HepG2 (cell line): ENCODE measurements around the gene PPP4R2. TPM values are rescaled to one million over a fixed set of nuclear protein-coding genes. Genes with fewer than 3 reads are reported as not detected.
A peak's percentile ranks its signal among the peaks of the same experiment; 100 is the strongest.

Experiments
- CBX5 ChIP-seq: sonication (generic); formaldehyde crosslinking; IDR thresholded peaks from 2 replicates; pipeline ENCODE4 v1.4.0; 2020; ENCODE audit warnings: missing genetic modification reagents, borderline replicate concordance
- CEBPZ ChIP-seq: IDR thresholded peaks from 2 replicates; pipeline ENCODE4 v1.6.1; 2012; ENCODE audit warnings: low read length, improper control_type of control experiment
- FOXA1 ChIP-seq, 2 experiments: fragments of 450-650 bp in 1 of 2; sonication (generic) in 1 of 2; formaldehyde crosslinking in 1 of 2; IDR thresholded peaks; 2 replicates each; pipeline versions ENCODE4 v1.4.0 to v1.6.1; 2016 to 2020; ENCODE audit warnings: missing genetic modification reagents in 1 of 2
- ISL2 ChIP-seq: sonication (generic); formaldehyde crosslinking; IDR thresholded peaks from 2 replicates; pipeline ENCODE4 v1.5.0; 2020; ENCODE audit warnings: missing genetic modification reagents
- KLF12 ChIP-seq: sonication (generic); formaldehyde crosslinking; IDR thresholded peaks from 2 replicates; pipeline ENCODE4 v1.4.0; 2020; ENCODE audit warnings: missing genetic modification reagents, borderline replicate concordance
- NR2C2 ChIP-seq: sonication (generic); formaldehyde crosslinking; IDR thresholded peaks from 2 replicates; pipeline ENCODE4 v1.4.0; 2020; ENCODE audit warnings: missing genetic modification reagents, mild to moderate bottlenecking, moderate library complexity, borderline replicate concordance
- PITX1 ChIP-seq: sonication (generic); formaldehyde crosslinking; IDR thresholded peaks from 2 replicates; pipeline ENCODE4 v1.5.1; 2020; ENCODE audit warnings: mild to moderate bottlenecking, missing genetic modification reagents
- POLR2A ChIP-seq, 2 experiments: IDR thresholded peaks; 2 replicates each; pipeline ENCODE4 v1.6.1; 2011; ENCODE audit warnings: low read depth in 2 of 2, low read length in 2 of 2, mild to moderate bottlenecking in 1 of 2, moderate library complexity in 1 of 2; ENCODE audit not compliant: insufficient read depth in 1 of 2
- RARA ChIP-seq: IDR thresholded peaks from 2 replicates; pipeline ENCODE4 v1.6.1; 2016; ENCODE audit warnings: missing genetic modification reagents, missing compliant biosample characterization
- RXRA ChIP-seq: sonication (generic); formaldehyde crosslinking; IDR thresholded peaks from 2 replicates; pipeline ENCODE4 v1.5.1; 2020; ENCODE audit warnings: missing genetic modification reagents
- TEF ChIP-seq: sonication (generic); formaldehyde crosslinking; IDR thresholded peaks from 2 replicates; pipeline ENCODE4 v1.5.0; 2020; ENCODE audit warnings: missing genetic modification reagents
- ZBTB8A ChIP-seq: sonication (generic); formaldehyde crosslinking; IDR thresholded peaks from 2 replicates; pipeline ENCODE4 v1.4.0; 2020; ENCODE audit warnings: mild to moderate bottlenecking, low read depth, missing genetic modification reagents, borderline replicate concordance
- ZNF160 ChIP-seq: sonication (generic); formaldehyde crosslinking; IDR thresholded peaks from 2 replicates; pipeline ENCODE4 v1.8.0; 2022; ENCODE audit warnings: mild to moderate bottlenecking, inconsistent platforms, missing genetic modification reagents
- ZNF280D ChIP-seq: sonication (generic); formaldehyde crosslinking; IDR thresholded peaks from 2 replicates; pipeline ENCODE4 v1.5.1; 2020; ENCODE audit warnings: mild to moderate bottlenecking, missing genetic modification reagents
- ZNF382 ChIP-seq: sonication (generic); formaldehyde crosslinking; IDR thresholded peaks from 2 replicates; pipeline ENCODE4 v1.5.0; 2020; ENCODE audit warnings: missing genetic modification reagents, mild to moderate bottlenecking, borderline replicate concordance
- ZNF543 ChIP-seq: sonication (generic); formaldehyde crosslinking; IDR thresholded peaks from 2 replicates; pipeline ENCODE4 v1.4.0; 2020; ENCODE audit warnings: mild to moderate bottlenecking, missing genetic modification reagents
- ZNF672 ChIP-seq: sonication (generic); formaldehyde crosslinking; IDR thresholded peaks from 2 replicates; pipeline ENCODE4 v1.8.1; 2022; ENCODE audit warnings: missing genetic modification reagents
- ZNF720 ChIP-seq: sonication (generic); formaldehyde crosslinking; IDR thresholded peaks from 2 replicates; pipeline ENCODE4 v1.4.0; 2020; ENCODE audit warnings: missing genetic modification reagents
- ZNF772 ChIP-seq: sonication (generic); formaldehyde crosslinking; IDR thresholded peaks from 2 replicates; pipeline ENCODE4 v1.5.0; 2020; ENCODE audit warnings: mild to moderate bottlenecking, missing genetic modification reagents
- ZNF777 ChIP-seq: sonication (generic); formaldehyde crosslinking; IDR thresholded peaks from 2 replicates; pipeline ENCODE4 v1.4.0; 2020; ENCODE audit warnings: missing genetic modification reagents
- polyA plus RNA-seq, 8 experiments: library from polyadenylated mRNA; depleted of rRNA in 3 of 8; stranded (reverse) in 7 of 8; unstranded in 1 of 8; fragments of >200 nt; fragmentation: Illumina TruSeq in 4 of 8; extraction: Trizol in 4 of 8; gene quantifications; 2 replicates each; pipeline versions ENCODE4 v1.2.1 to v1.2.3, GENCODE V29; 2011 to 2016; ENCODE audit warnings: low read depth in 4 of 8, missing spikeins in 1 of 8, mixed read lengths in 1 of 8; ENCODE audit not compliant: insufficient read depth in 1 of 8
- total RNA-seq, 5 experiments: library from RNA; depleted of rRNA; stranded (reverse); fragments of >200 nt; fragmentation: Illumina TruSeq; extraction: Trizol; gene quantifications; 2 replicates each; pipeline ENCODE4 v1.2.3, GENCODE V29; 2016; ENCODE audit warnings: low read depth in 1 of 5

PPP4R2 gene
- total and polyA plus RNA-seq, 2 of the 13 experiments (the other 11 are each of a cell fraction or from before 2014, with no cell fraction given): 22.3 to 161 TPM

GRCh38 chr3:72973031-72973723, 23.4 kb upstream of the PPP4R2 start (continued):
- TF ChIP-seq TEF (no peak), ZNF280D (CRISPR knock-in tag) (peak; percentile 47; the same call in 1 of the 2 replicates), FOXA1 (IDR thresholded peaks at IDR 0.05) (no peak), FOXA1 (CRISPR knock-in tag; IDR thresholded peaks at IDR 0.05) (no peak), ISL2 (CRISPR knock-in tag) (0 out of 2 replicates have a peak, but pooled peaks have one; percentile 68), ZNF772 (CRISPR knock-in tag) (peak; percentile 33; the same call in 1 of the 2 replicates), POLR2A (IDR thresholded peaks at IDR 0.05; ENCODE audit: insufficient read depth in 1 of 2, low read depth in 2 of 2, low read length in 2 of 2) (no peak), ZBTB8A (CRISPR knock-in tag) (0 out of 2 replicates have a peak, but pooled peaks have one; percentile 34), PITX1 (CRISPR knock-in tag) (no peak), ZNF543 (CRISPR knock-in tag) (0 out of 2 replicates have a peak, but pooled peaks have one; percentile 45), ZNF672 (no peak), ZNF160 (CRISPR knock-in tag) (no peak), ZNF720 (CRISPR knock-in tag) (no peak), ZNF382 (no peak), NR2C2 (CRISPR knock-in tag) (peak; percentile 60; the same call in 1 of the 2 replicates), ZNF777 (no peak), CBX5 (no peak), KLF12 (CRISPR knock-in tag) (peak; percentile 34; the same call in 1 of the 2 replicates), CEBPZ (no peak), RARA (CRISPR knock-in tag) (peak; percentile 68), RXRA (CRISPR knock-in tag) (peak; percentile 89; the same call in 1 of the 2 replicates)
